Brain microvascular endothelial cell (primary cell): ENCODE results near the gene COA1.

ENCODE experiments used
- DNase-seq: peaks from one replicate; pipeline ENCODE4 v3.0.0-alpha.2; 2020
- H3K27ac ChIP-seq: fragments of 250-450 bp; sonication (Bioruptor Pico); 2 replicates; pipeline ENCODE4 v1.5.1; 2020; ENCODE audit warnings: mild to moderate bottlenecking, moderate library complexity
- H3K27me3 ChIP-seq: fragments of 250-450 bp; sonication (Bioruptor Pico); replicated peaks from 2 replicates; pipeline ENCODE4 v1.5.1; 2020; ENCODE audit warnings: mild to moderate bottlenecking
- H3K36me3 ChIP-seq: fragments of 250-450 bp; sonication (Bioruptor Pico); replicated peaks from 2 replicates; pipeline ENCODE4 v1.5.1; 2020; ENCODE audit warnings: mild to moderate bottlenecking
- H3K4me3 ChIP-seq: 2 replicates; pipeline ENCODE4 v1.5.1; 2011; ENCODE audit warnings: low read depth, mild to moderate bottlenecking, control low read depth, low read length, moderate library complexity
- in situ Hi-C: cut with HindIII; loops from 2 replicates; pipeline ENCODE4 v1.10.0; 2017; ENCODE audit warnings: low sequenced_read_pairs, low pct_ligation_motif_present
- TF ChIP-seq, protein P1 (sequence below): IDR thresholded peaks from 2 replicates; pipeline ENCODE4 v1.5.1; 2011; ENCODE audit warnings: low read depth, mild to moderate bottlenecking, moderate library complexity, low read length, control low read depth, inconsistent platforms; ENCODE audit errors: missing control alignments

Gene COA1

DNA sequence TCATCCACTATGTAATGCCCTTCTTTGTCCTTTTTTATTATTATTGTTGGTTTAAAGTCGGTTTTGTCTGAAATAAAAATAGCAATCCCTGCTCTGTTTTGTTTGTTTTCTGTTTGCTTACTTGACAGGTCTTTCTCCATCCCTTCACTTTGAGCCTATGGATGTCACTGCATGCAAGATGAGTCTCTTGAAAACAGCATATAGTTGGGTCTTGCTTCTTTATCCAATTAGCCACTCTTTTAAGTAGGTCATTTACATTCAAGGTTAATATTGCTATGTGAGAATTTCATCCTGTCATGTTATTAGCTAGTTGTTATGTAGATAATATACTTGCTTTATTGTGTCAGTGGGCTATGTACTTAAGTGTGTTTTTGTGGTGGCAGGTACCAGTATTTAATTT, 25.8 kb downstream of the COA1 start:
- Histone ChIP-seq H3K27ac (no peak overlapping the region), H3K36me3 (no peaks in the 10 kb centered on the region), H3K4me3 (no peak overlapping the region), H3K27me3 (no peaks in the 10 kb centered on the region)
- DNase-seq = no peak
- in situ Hi-C loops = no loop called here
- TF ChIP-seq, protein P1, sequence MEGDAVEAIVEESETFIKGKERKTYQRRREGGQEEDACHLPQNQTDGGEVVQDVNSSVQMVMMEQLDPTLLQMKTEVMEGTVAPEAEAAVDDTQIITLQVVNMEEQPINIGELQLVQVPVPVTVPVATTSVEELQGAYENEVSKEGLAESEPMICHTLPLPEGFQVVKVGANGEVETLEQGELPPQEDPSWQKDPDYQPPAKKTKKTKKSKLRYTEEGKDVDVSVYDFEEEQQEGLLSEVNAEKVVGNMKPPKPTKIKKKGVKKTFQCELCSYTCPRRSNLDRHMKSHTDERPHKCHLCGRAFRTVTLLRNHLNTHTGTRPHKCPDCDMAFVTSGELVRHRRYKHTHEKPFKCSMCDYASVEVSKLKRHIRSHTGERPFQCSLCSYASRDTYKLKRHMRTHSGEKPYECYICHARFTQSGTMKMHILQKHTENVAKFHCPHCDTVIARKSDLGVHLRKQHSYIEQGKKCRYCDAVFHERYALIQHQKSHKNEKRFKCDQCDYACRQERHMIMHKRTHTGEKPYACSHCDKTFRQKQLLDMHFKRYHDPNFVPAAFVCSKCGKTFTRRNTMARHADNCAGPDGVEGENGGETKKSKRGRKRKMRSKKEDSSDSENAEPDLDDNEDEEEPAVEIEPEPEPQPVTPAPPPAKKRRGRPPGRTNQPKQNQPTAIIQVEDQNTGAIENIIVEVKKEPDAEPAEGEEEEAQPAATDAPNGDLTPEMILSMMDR = no peak

DNA sequence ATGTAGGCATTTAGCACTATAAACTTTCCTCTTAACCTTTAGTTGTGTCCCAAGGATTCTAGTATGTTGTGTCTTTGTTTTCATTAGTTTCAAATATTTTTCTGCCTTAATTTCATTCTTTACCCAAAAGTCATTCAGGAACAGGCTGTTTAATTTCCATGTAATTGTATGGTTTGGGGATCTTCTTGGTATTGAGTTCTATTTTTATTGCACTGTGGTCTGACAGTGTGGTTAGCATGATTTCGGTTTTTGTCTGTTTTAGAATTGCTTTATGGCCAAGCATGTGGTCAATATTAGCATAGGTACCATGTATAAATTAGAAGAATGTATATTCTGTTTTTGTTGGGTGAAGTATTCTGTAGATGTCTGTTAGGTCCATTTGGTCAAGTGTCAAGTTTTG, 26.3 kb downstream of the COA1 start:
- Histone ChIP-seq H3K36me3 (no peaks in the 10 kb centered on the region), H3K27ac (no peak overlapping the region), H3K27me3 (no peaks in the 10 kb centered on the region), H3K4me3 (no peak overlapping the region)
- in situ Hi-C loops = no loop called here
- DNase-seq = no peak
- TF ChIP-seq, protein P1 = no peak

DNA sequence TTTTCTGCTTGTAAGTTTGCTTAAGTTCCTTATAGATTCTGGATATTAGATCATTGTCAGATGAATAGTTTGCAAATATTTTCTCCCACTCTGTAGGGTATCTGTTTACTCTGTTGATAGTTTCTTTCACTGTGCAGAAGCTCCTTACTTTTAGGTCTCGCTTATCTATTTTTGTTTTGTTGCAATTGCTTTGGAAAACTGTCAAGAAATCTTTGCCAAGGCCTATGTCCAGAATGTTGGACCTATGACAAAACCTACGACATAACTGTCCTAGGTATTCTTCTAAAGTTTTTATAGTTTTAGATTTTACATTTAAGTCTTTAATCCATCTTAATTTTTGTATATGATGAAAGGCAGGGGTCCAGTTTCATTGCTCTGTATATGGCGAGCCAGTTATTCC, 27.4 kb downstream of the COA1 start:
- in situ Hi-C loops = no loop called here
- DNase-seq = no peak
- H3K27me3 ChIP-seq = no peaks in the 10 kb centered on the region
- H3K4me3 ChIP-seq = no peak overlapping the region
- no peak overlapping the region for H3K27ac ChIP-seq
- TF ChIP-seq, protein P1 = no peak
- no peaks in the 10 kb centered on the region for H3K36me3 ChIP-seq

DNA sequence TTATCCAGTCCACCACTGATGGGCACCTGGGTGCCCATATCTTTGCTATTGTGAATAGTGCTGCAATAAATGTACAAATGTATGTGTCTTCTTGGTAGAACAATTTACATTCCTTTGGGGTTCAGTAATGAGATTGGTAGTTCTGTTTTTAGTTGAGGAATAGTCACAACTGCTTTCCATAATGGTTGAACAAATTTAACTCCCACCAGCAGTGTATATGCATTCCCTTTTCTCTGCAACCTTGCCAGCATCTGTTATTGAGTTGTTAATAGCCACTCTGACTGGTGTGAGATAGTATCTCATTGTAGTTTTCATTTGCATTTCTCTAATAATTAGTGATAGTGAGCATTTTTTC, 27.8 kb downstream of the COA1 start:
- TF ChIP-seq, protein P1 = no peak

DNA sequence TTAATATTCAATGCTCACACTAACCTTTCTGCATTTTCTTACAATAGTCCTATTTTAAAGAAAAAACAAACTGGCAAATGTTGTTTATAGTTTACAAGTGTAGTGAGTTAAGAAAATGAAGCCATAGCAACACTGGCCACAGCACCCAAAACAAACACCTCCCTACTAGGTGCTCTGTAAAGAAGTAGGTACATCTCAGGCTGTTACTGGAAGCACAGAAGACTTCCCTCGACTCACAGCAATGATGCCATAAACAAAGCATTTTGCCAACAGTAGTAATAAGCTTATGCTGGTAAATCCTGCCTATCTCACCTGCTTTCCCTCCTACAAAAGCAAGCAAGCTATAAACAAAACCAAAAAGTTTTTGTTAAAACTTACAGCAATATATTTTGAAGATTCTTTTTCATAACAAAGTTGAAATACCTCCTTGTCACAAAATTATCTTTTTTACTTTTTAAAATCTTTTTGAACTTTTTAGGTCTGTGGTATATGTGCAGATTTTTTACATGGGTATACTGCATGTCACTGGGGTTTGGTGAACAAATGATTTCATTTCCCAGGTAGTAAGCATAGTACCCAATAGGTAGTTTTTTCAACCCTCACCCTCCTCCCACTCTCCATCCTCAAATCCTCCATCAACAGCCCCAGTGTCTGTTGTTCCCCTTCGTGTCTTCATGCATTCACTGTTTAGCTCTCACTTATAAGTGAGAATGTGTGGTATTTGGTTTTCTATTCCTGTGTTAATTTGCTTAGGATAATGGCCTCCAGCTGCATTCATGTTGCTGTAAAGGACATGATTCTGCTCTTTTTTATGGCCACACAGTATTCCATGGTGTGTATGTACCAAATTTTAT, 28.4 kb downstream of the COA1 start:
- in situ Hi-C loops = no loop called here
- TF ChIP-seq, protein P1 = no peak
- no peak for DNase-seq
- Histone ChIP-seq H3K4me3 (no peak overlapping the region), H3K36me3 (no peaks in the 10 kb centered on the region), H3K27me3 (no peaks in the 10 kb centered on the region), H3K27ac (no peak overlapping the region)

More for the DNA sequence above, 27.8 kb downstream of the COA1 start:
- in situ Hi-C loops = no loop called here
- no peak for DNase-seq
- Histone ChIP-seq H3K4me3 (no peak overlapping the region), H3K27ac (no peak overlapping the region), H3K36me3 (no peaks in the 10 kb centered on the region), H3K27me3 (no peaks in the 10 kb centered on the region)

DNA sequence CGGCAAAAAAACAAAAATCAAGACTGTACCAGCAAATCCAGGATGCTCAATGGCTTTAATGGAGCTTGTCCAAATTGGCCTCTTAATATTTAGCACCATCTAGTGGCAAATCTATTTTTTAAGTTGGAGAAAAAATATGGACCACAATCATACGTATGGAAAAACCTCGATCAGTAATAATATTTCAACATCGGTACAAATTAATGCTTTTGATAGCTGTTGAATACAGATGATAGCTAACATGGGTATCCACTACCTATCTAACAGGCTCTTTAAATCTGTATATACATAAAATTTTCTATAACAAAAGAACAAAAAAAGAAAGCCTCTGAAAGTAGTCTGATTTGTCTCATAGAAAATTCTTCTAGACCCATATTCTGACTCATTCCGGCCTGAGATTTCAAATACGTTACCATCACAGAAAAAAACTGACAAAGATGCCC, 29.2 kb downstream of the COA1 start:
- H3K27me3 ChIP-seq = no peaks in the 10 kb centered on the region
- no peaks in the 10 kb centered on the region for H3K36me3 ChIP-seq
- H3K27ac ChIP-seq = no peak overlapping the region
- in situ Hi-C loops = no loop called here
- no peak overlapping the region for H3K4me3 ChIP-seq
- no peak for DNase-seq
- TF ChIP-seq, protein P1 = peak; percentile 52
